ENCODE data around the gene HNRNPCL2.
"Not testable (repeated sequence)": the region's sequence is repeated elsewhere in the genome, so short reads cannot be mapped to it uniquely, and the experiment has no call there.

The HNRNPCL2 gene

GRCh38 chr1:13116754-13117153 is at the start of gene HNRNPCL2:
Gene HNRNPCL2 (minus strand): TSS chr1:13116854. CDS start chr1:13116400, 454 bp downstream.
- DNase-seq (ENCODE audit: low spot score), result not testable (repeated sequence)

GRCh38 chr1:13165531-13165930 is 48.9 kb upstream of the HNRNPCL2 start, which contains the start of gene HNRNPCL4:
Gene HNRNPCL4 (minus strand): TSS chr1:13165631. CDS start chr1:13165467, 164 bp downstream.
- not testable (repeated sequence) for DNase-seq (ENCODE audit: low spot score)

GRCh38 chr1:13155909-13156308 is 39.3 kb upstream of the HNRNPCL2 start, which contains the start of gene PRAMEF26:
Gene PRAMEF26 (minus strand): TSS chr1:13156009. CDS start chr1:13153095, 2,914 bp downstream.
- DNase-seq (ENCODE audit: low spot score), result not testable (repeated sequence)

GRCh38 chr1:13070474-13070873 is 46.2 kb downstream of the HNRNPCL2 start, which contains the start of gene PRAMEF25:
Gene PRAMEF25 (plus strand): TSS chr1:13070774. CDS start chr1:13073694, 2,920 bp downstream.
- not testable (repeated sequence) for DNase-seq (ENCODE audit: low spot score)

Data from HuH-7 (cell line).